ENCODE results near the gene CFC1. TPM values are rescaled to one million over a fixed set of nuclear protein-coding genes. Genes with fewer than 3 reads are reported as not detected.
"Not testable (repeated sequence)": the region's sequence is repeated elsewhere in the genome, so short reads cannot be mapped to it uniquely, and the experiment has no call there.

CFC1 gene
- total RNA-seq, 2 donors from 2014 or later: 0.44 TPM; not detected in 1

- H3K27me3 ChIP-seq; intact Hi-C loops (cut with DNase I); H3K27ac ChIP-seq; H3K9me3 ChIP-seq; H3K36me3 ChIP-seq; H3K4me3 ChIP-seq; DNase-seq; H3K4me1 ChIP-seq; H3K9ac ChIP-seq (ENCODE audit: low read depth in 2 of 2, low read length in 2 of 2): not testable (repeated sequence)
These were observed 2.6 kb downstream of the CFC1 start for GRCh38 chr2:130596757-130597156.

GRCh38 chr2:130594011-130594410 is 5.4 kb downstream of the CFC1 start:
- intact Hi-C loops (cut with DNase I); H3K27me3 ChIP-seq; H3K9me3 ChIP-seq; DNase-seq; H3K4me1 ChIP-seq; H3K4me3 ChIP-seq; H3K27ac ChIP-seq; H3K9ac ChIP-seq (ENCODE audit: low read depth in 2 of 2, low read length in 2 of 2); H3K36me3 ChIP-seq: not testable (repeated sequence)

GRCh38 chr2:130592791-130593414 is 6.5 kb downstream of the CFC1 start:
- DNase-seq; H3K36me3 ChIP-seq; H3K27me3 ChIP-seq; H3K9ac ChIP-seq (ENCODE audit: low read depth in 2 of 2, low read length in 2 of 2); H3K4me1 ChIP-seq; intact Hi-C loops (cut with DNase I); H3K9me3 ChIP-seq; H3K27ac ChIP-seq; H3K4me3 ChIP-seq: not testable (repeated sequence)

- intact Hi-C loops (cut with DNase I); DNase-seq: not testable (repeated sequence)
These were observed 8.5 kb downstream of the CFC1 start for GRCh38 chr2:130590842-130591359.

GRCh38 chr2:130590170-130590841 is 9.1 kb downstream of the CFC1 start:
- H3K9ac ChIP-seq (ENCODE audit: low read depth in 2 of 2, low read length in 2 of 2); H3K9me3 ChIP-seq; H3K4me1 ChIP-seq; intact Hi-C loops (cut with DNase I); H3K27me3 ChIP-seq; H3K27ac ChIP-seq; H3K36me3 ChIP-seq; DNase-seq; H3K4me3 ChIP-seq: not testable (repeated sequence)

More at GRCh38 chr2:130590842-130591359, 8.5 kb downstream of the CFC1 start:
- H3K4me3 ChIP-seq; H3K9ac ChIP-seq (ENCODE audit: low read depth in 2 of 2, low read length in 2 of 2); H3K4me1 ChIP-seq; H3K36me3 ChIP-seq; H3K9me3 ChIP-seq; H3K27ac ChIP-seq; H3K27me3 ChIP-seq: not testable (repeated sequence)

GRCh38 chr2:130588688-130589458 is 10.5 kb downstream of the CFC1 start:
- H3K27ac ChIP-seq; intact Hi-C loops (cut with DNase I); H3K27me3 ChIP-seq; H3K9ac ChIP-seq (ENCODE audit: low read depth in 2 of 2, low read length in 2 of 2); H3K36me3 ChIP-seq; H3K9me3 ChIP-seq; DNase-seq; H3K4me3 ChIP-seq; H3K4me1 ChIP-seq: not testable (repeated sequence)

GRCh38 chr2:130584726-130585125 is 14.6 kb downstream of the CFC1 start:
- intact Hi-C loops (cut with DNase I); H3K9ac ChIP-seq (ENCODE audit: low read depth in 2 of 2, low read length in 2 of 2); H3K4me1 ChIP-seq; H3K9me3 ChIP-seq; H3K27me3 ChIP-seq; H3K4me3 ChIP-seq; H3K36me3 ChIP-seq; H3K27ac ChIP-seq; DNase-seq: not testable (repeated sequence)

- H3K9ac ChIP-seq (ENCODE audit: low read depth in 2 of 2, low read length in 2 of 2); H3K4me3 ChIP-seq; H3K4me1 ChIP-seq; H3K27ac ChIP-seq; H3K9me3 ChIP-seq; H3K36me3 ChIP-seq; DNase-seq; H3K27me3 ChIP-seq; intact Hi-C loops (cut with DNase I): not testable (repeated sequence)
These were observed 15.8 kb downstream of the CFC1 start for GRCh38 chr2:130583582-130583981.

GRCh38 chr2:130582970-130583369 is 16.4 kb downstream of the CFC1 start:
- DNase-seq; H3K4me3 ChIP-seq; intact Hi-C loops (cut with DNase I): not testable (repeated sequence)

GRCh38 chr2:130581491-130581890 is 17.9 kb downstream of the CFC1 start:
- H3K9me3 ChIP-seq; H3K36me3 ChIP-seq; H3K27me3 ChIP-seq; intact Hi-C loops (cut with DNase I); H3K9ac ChIP-seq (ENCODE audit: low read depth in 2 of 2, low read length in 2 of 2); H3K4me1 ChIP-seq; H3K4me3 ChIP-seq; H3K27ac ChIP-seq; DNase-seq: not testable (repeated sequence)

More at GRCh38 chr2:130582970-130583369, 16.4 kb downstream of the CFC1 start:
- not testable (repeated sequence) for H3K36me3 ChIP-seq; H3K27me3 ChIP-seq; H3K27ac ChIP-seq; H3K9ac ChIP-seq (ENCODE audit: low read depth in 2 of 2, low read length in 2 of 2); H3K4me1 ChIP-seq; H3K9me3 ChIP-seq

- H3K27me3 ChIP-seq; H3K27ac ChIP-seq; H3K9ac ChIP-seq (ENCODE audit: low read depth in 2 of 2, low read length in 2 of 2); H3K9me3 ChIP-seq; H3K4me1 ChIP-seq; intact Hi-C loops (cut with DNase I); DNase-seq; H3K4me3 ChIP-seq; H3K36me3 ChIP-seq: not testable (repeated sequence)
These were observed 20.3 kb downstream of the CFC1 start for GRCh38 chr2:130579121-130579520.

GRCh38 chr2:130577559-130577958 is 21.8 kb downstream of the CFC1 start:
- DNase-seq; H3K9me3 ChIP-seq; intact Hi-C loops (cut with DNase I): not testable (repeated sequence)

GRCh38 chr2:130576209-130576784 is 23.1 kb downstream of the CFC1 start:
- H3K4me1 ChIP-seq; H3K9me3 ChIP-seq; H3K27ac ChIP-seq; DNase-seq; H3K27me3 ChIP-seq; H3K4me3 ChIP-seq; H3K36me3 ChIP-seq; intact Hi-C loops (cut with DNase I); H3K9ac ChIP-seq (ENCODE audit: low read depth in 2 of 2, low read length in 2 of 2): not testable (repeated sequence)

More at GRCh38 chr2:130577559-130577958, 21.8 kb downstream of the CFC1 start:
- H3K9ac ChIP-seq (ENCODE audit: low read depth in 2 of 2, low read length in 2 of 2); H3K36me3 ChIP-seq; H3K27me3 ChIP-seq; H3K4me3 ChIP-seq; H3K27ac ChIP-seq; H3K4me1 ChIP-seq: not testable (repeated sequence)
